GM12878 (cell line): ENCODE results near the gene NPW. TPM values are rescaled to one million over a fixed set of nuclear protein-coding genes. Genes with fewer than 3 reads are reported as not detected.
"Not testable (repeated sequence)": the region's sequence is repeated elsewhere in the genome, so short reads cannot be mapped to it uniquely, and the experiment has no call there.

ENCODE experiments used
- ATAC-seq: fragments of 200-7000 bp; cut with Tn5 transposase; 3 replicates; pipeline ENCODE4 v1.9.1; 2020; ENCODE audit warnings: mild to moderate bottlenecking, moderate library complexity
- BruUV-seq: library from RNA; stranded (reverse); fragments of 400-500 nt; replicated peaks from 2 replicates; lab custom pipeline; 2021; lab: Mats Ljungman, UMichigan
- CTCF ChIA-PET: fragments of 300-600 bp; sonication (Branson Sonifier 250); formaldehyde crosslinking; extraction: SDS; loops from one replicate; lab custom pipeline; 2021; ENCODE audit warnings: inconsistent platforms; lab: Yijun Ruan, JAX
- POLR2A ChIA-PET: fragments of 350-600 bp; formaldehyde crosslinking; extraction: SDS; loops from one replicate; lab custom pipeline; 2021; ENCODE audit warnings: inconsistent platforms; lab: Charles Lee
- RAD21 ChIA-PET: fragments of 300-600 bp; sonication (Branson Sonifier 250); formaldehyde crosslinking; loops from one replicate; lab custom pipeline; 2023; ENCODE audit warnings: antibody characterized with exemption; ENCODE audit not compliant: unreplicated experiment; lab: Charles Lee
- SMC1A ChIA-PET: fragments of 300-600 bp; sonication (Branson Sonifier 250); formaldehyde crosslinking; loops from one replicate; lab custom pipeline; 2023; ENCODE audit not compliant: unreplicated experiment, uncharacterized antibody; lab: Charles Lee
- DNase-seq: peaks from one replicate; pipeline ENCODE4 v3.0.0-alpha.2; 2011; ENCODE audit warnings: low read depth, low spot score
- FAIRE-seq: peaks from 3 replicates; lab custom pipeline; 2011; peaks lifted over from hg19 to GRCh38; lab: Jason Lieb, UNC
- H2AFZ ChIP-seq: 2 replicates; pipeline ENCODE4 v1.6.0; 2011; ENCODE audit warnings: low read depth, low read length, control low read depth; ENCODE audit not compliant: control insufficient read depth
- H3K27ac ChIP-seq: 2 replicates; pipeline ENCODE4 v1.5.1; 2011; ENCODE audit warnings: control low read depth; ENCODE audit not compliant: control insufficient read depth, insufficient read depth
- H3K27me3 ChIP-seq, 2 experiments: replicated peaks in 1 of 2; 2 replicates each; pipeline versions ENCODE4 v1.6.0 to v1.6.1; 2011; ENCODE audit warnings: low read length in 1 of 2; ENCODE audit not compliant: control insufficient read depth in 2 of 2, insufficient read depth in 2 of 2
- H3K36me3 ChIP-seq, 2 experiments: 2 replicates each; pipeline ENCODE4 v1.5.1; 2011; ENCODE audit warnings: low read length in 1 of 2; ENCODE audit not compliant: control insufficient read depth in 2 of 2, insufficient read depth in 2 of 2
- H3K4me1 ChIP-seq: 2 replicates; pipeline ENCODE4 v1.6.1; 2011; ENCODE audit warnings: mild to moderate bottlenecking, low read length, moderate library complexity, mixed read lengths; ENCODE audit not compliant: control insufficient read depth, insufficient read depth
- H3K4me2 ChIP-seq: 2 replicates; pipeline ENCODE4 v1.6.0; 2011; ENCODE audit warnings: control low read depth; ENCODE audit not compliant: control insufficient read depth, insufficient read depth
- H3K4me3 ChIP-seq: fragments of 200-600 bp; sonication (generic); 2 replicates; pipeline ENCODE4 v1.5.1; 2016
- H3K79me2 ChIP-seq: 2 replicates; pipeline ENCODE4 v1.6.0; 2011; ENCODE audit warnings: low read length; ENCODE audit not compliant: control insufficient read depth, insufficient read depth
- H3K9ac ChIP-seq: 2 replicates; pipeline ENCODE4 v1.8.0; 2011; ENCODE audit warnings: low read length, control low read depth, mixed read lengths; ENCODE audit not compliant: control insufficient read depth, insufficient read depth
- H3K9me3 ChIP-seq: replicated peaks from 3 replicates; pipeline ENCODE4 v1.5.1; 2011; ENCODE audit warnings: mild to moderate bottlenecking, low read length; ENCODE audit not compliant: control insufficient read depth, insufficient read depth
- H4K20me1 ChIP-seq: 2 replicates; pipeline ENCODE4 v1.6.0; 2011; ENCODE audit not compliant: control insufficient read depth, insufficient read depth
- EZH2 ChIP-seq: IDR thresholded peaks from 2 replicates; pipeline ENCODE4 v1.6.1; 2012; ENCODE audit warnings: low read depth, mild to moderate bottlenecking, control low read depth, inconsistent platforms, low read length, borderline replicate concordance; ENCODE audit not compliant: control insufficient read depth
- whole genome bisulfite sequencing: methylation state at CpG from one replicate; pipeline ENCODE4 v1.1.6; 2016; ENCODE audit warnings: low lambda C conversion rate; ENCODE audit not compliant: insufficient replicate concordance, insufficient coverage; ENCODE audit errors: missing lambda C conversion rate; 5-methylcytosine and 5-hydroxymethylcytosine counted together
- in situ Hi-C: fragments of 300-500 bp; cut with MboI; formaldehyde crosslinking; loops from 9 replicates; pipeline ENCODE4 v1.14.3; 2018; ENCODE audit warnings: mixed read lengths
- intact Hi-C: fragments of 100-400 bp; cut with micrococcal nuclease; formaldehyde crosslinking; loops from one replicate; pipeline ENCODE4 v1.14.2; 2022; ENCODE audit not compliant: unreplicated experiment
- polyA plus RNA-seq, 11 experiments: library from polyadenylated mRNA; depleted of rRNA in 4 of 11; unstranded in 6 of 11; stranded (reverse) in 5 of 11; fragments of >200 nt; fragmentation: Nextera tagmentation in 4 of 11; fragmentation: Illumina TruSeq in 1 of 11; extraction: Ambion mirVana in 4 of 11; extraction: Trizol in 1 of 11; gene quantifications; 1 replicate in 1 of 11; 2 replicates in 10 of 11; pipeline versions ENCODE4 v1.2.1 to v1.2.3, GENCODE V29; 2011 to 2016; ENCODE audit warnings: inconsistent platforms in 2 of 11, missing spikeins in 2 of 11, low read depth in 1 of 11
- total RNA-seq, 4 experiments: library from RNA; depleted of rRNA in 3 of 4; stranded (reverse); fragments of >200 nt in 3 of 4; fragmentation: Illumina TruSeq in 1 of 4; extraction: Trizol in 1 of 4; gene quantifications; 2 replicates each; pipeline versions ENCODE4 v1.2.1 to v1.2.3, GENCODE V29; 2013 to 2021
- TF ChIP-seq, protein P1 (sequence below): fragments of 450-650 bp; formaldehyde crosslinking; IDR thresholded peaks from 2 replicates; pipeline ENCODE4 v1.4.0; 2022; ENCODE audit warnings: mild to moderate bottlenecking, moderate library complexity

The NPW gene
- total and polyA plus RNA-seq, 10 of the 15 experiments (the other 5 are each of a cell fraction or from before 2014, with no cell fraction given): 0.23 to 2.5 (median 0.98) TPM; not detected in 4

DNA sequence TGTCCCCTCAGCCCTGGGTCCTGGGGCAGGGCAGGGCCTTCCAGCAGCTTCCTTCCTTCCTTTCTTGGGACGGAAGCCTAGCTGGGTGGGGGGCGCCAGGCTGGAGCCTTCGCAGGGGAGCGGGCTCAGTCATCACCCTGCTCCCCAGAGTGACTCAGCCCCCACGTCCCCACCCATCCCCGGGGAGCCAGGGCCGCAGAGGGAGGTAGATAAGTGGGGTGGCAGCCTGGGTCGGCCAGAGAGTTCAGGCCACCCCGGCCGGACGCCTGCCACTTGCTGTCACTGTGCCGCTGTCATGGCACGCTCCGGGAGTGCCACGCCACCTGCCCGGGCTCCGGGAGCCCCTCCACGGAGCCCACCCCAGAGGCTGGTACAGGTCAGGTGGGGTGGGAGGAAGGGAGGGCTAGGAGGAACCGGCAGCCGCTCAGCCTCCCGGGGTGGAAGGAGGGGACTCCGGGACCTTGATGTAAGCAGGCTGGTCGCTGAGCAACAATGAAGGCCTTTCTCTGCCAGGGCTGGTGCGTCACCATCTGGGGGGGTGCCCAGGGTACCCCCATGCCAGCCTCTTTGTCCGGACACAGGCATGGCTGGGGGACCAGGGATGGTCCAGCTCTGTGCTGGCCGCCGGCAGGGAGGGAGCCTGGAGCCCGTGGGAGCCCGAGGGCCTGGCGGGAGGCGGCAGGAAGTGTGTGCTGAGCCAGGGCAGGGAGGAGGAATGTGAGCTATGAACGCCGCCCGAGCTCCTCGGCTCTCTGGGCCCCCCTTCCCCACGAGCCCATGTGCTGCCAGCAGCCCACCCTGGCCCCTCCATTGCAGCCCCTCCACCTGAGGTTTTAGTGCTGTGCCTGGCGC, 13.7 kb downstream of the NPW start (continued):
- TF ChIP-seq, protein P1, sequence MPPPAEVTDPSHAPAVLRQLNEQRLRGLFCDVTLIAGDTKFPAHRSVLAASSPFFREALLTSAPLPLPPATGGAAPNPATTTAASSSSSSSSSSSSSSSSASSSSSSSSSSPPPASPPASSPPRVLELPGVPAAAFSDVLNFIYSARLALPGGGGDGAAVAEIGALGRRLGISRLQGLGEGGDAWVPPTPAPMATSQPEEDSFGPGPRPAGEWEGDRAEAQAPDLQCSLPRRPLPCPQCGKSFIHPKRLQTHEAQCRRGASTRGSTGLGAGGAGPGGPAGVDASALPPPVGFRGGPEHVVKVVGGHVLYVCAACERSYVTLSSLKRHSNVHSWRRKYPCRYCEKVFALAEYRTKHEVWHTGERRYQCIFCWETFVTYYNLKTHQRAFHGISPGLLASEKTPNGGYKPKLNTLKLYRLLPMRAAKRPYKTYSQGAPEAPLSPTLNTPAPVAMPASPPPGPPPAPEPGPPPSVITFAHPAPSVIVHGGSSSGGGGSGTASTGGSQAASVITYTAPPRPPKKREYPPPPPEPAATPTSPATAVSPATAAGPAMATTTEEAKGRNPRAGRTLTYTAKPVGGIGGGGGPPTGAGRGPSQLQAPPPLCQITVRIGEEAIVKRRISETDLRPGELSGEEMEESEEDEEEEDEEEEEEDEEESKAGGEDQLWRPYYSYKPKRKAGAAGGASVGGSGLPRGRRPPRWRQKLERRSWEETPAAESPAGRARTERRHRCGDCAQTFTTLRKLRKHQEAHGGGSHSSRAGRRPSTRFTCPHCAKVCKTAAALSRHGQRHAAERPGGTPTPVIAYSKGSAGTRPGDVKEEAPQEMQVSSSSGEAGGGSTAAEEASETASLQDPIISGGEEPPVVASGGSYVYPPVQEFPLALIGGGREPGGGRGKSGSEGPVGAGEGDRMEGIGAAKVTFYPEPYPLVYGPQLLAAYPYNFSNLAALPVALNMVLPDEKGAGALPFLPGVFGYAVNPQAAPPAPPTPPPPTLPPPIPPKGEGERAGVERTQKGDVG (CRISPR knock-in tag): no peak
- no peak for TF ChIP-seq EZH2
- TF ChIP-seq, all 136 proteins: peak for 0

DNA sequence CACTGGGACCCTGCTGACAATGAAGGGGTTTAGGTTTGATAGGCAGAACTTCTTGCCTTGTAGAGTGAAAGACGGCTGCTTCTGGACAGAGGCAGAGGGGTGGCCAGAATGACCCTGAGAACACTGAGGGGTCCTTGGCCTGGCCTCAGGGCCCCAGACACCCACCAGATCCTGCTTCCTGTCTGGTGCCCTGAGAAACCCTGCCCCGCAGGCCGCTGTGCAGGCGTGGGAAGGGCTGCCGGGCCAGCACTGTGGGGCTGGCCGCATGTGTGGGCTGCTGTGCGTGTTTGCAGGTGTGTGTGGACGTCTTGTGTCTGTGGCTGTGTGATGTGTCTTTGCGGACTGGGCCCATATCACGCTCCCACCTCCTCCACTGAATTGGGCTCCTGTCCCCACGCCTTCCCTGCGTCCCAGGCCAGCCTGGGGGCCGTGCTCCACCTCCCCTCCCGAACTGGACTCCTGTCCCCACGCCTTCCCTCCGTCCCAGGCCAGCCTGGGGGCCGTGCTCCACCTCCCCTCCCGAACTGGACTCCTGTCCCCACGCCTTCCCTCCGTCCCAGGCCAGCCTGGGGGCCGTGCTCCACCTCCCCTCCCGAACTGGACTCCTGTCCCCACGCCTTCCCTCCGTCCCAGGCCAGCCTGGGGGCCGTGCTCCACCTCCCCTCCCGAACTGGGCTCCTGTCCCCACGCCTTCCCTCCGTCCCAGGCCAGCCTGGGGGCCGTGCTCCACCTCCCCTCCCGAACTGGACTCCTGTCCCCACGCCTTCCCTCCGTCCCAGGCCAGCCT, 14.5 kb downstream of the NPW start:
- WGBS: 60% methylated on average over 11 of the region's 32 CpGs
- H3K9me3 ChIP-seq: not testable (repeated sequence)

More for the DNA sequence above, 14.5 kb downstream of the NPW start:
- DNase-seq, RAD21 ChIA-PET, in situ Hi-C loops, H2AFZ ChIP-seq, H3K27ac ChIP-seq, ATAC-seq, H4K20me1 ChIP-seq, H3K27me3 ChIP-seq, BruUV-seq, H3K9ac ChIP-seq, intact Hi-C loops, CTCF ChIA-PET, POLR2A ChIA-PET, SMC1A ChIA-PET, H3K4me2 ChIP-seq, H3K36me3 ChIP-seq, FAIRE-seq, H3K4me1 ChIP-seq, H3K4me3 ChIP-seq, H3K79me2 ChIP-seq: not testable (repeated sequence)
